SIG-M5 (cell line): Measurements from ENCODE around the gene ANAPC2.

Source experiments
- DNase-seq: peaks from one replicate; lab custom pipeline; 2025; lab: John Stamatoyannopoulos, UW

Gene ANAPC2

DNA sequence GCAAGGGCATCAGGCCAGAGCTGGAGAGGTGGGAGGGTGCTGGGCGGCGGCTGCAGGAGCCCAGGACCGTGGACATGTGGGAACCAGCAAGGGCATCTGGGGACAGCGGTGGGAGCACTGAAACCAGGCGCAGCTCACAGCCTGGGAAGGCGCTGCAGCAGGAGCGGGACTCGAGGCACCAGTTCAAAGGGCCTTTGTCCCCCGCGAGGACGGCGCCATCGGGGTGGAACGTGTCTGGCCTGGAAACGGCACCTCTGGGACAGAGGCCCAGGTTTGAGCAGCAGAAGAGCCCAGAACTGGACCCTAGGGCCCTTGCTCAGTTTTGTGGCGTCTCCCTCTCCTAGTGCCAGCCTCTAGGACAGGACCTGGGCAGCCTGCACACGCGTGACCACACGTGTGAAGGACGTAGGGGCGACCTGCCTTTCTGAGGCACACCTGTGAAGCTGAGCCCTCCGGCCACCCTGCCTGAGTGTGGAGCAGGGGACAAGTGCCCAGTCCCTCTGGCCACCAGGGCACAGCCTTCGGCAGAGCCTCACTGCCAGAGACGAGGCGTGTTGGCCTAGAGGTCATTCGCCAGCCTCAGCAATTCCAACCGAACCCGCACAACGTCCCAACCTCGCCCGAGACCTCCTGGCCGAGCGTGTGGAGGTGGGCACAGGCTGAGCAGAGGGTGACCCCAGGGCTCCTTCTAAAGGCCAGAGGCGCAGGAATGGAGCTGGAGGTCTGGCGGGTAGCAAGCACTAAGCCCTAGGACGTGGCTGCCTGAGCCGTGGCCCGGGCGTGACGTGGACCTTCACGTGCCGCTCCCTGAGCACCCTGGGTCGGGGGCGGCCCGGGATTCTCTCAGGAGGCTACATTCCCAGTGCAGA lies 14.3 kb downstream of the ANAPC2 start:
- no peak for DNase-seq

DNA sequence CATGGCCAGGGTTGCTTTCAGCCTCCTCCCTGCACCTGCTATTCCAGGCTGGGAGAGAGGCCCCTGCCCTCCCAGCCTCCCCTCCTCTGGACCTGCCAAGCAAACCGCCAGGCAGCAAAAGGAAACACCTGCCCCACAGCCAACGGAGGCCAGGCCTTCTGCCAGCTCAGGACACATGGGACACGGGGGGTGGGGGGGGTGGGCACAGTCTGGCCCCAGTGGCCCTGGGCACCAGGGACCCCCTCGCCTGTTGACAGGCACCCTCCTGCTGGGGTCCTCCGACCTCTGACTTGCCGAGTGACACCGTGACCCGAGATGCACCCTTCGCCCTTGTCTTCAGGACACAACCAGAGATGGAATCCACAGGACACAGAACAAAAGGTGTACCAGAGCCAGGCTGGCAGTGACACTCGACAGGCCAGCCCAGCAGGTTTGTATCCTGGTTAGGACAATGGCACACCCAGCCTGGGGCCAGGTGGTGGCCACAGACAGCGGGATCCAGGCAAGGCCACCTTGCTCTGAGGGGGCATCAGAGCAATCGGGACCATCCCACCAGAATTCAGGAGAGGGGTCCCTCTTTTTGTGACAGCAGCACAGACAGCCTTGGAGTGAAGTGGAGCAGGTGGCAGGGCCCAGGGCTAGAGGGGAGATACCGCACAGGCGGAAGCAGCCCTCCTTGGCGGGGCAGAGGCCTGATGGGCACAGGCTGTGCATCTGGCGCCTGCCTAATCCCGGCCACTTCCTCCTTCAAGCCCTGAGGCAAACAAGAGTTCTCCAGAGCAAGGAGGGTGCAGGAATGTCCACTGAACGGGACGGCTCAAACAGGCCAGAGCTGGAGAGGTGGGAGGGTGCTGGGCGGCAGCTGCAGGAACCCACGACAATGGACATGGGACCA lies 15.2 kb downstream of the ANAPC2 start:
- no peak for DNase-seq

DNA sequence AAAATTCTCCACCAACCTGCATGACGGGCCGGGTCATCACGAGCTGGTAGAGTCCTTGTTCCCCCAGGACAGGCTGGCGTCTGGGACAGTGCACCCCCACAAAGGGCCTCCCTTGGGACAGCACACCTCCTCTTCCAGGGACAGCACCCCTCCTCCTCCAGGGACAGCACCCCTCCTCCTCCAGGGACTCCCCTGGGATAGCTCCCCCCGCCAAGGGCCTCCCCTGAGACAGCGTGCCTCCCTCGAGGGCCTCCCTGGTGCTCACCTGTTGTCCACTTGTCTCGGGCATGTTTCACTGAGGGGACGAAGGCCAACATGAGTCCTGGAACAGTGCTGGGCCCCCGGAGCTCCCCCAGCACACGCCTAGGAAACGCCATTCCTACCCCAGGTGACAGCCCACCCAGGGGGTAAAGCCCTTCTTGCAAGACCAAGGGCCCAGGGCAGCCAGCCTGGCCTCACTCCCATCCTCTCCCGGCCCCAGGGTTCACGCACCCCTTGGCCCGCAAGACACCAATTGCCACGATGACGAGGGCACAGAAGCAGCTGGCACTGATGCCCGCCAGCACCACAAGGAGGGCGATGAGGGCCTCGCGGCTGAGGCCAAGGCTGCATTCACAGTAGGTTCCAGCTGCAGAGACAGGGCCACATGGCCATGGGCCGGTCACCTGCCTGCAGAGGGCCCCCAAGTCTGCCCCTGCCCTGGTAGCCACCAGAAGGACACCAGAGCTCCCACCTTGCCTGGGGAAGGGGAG lies 17.0 kb downstream of the ANAPC2 start:
- DNase-seq: no peak

DNA sequence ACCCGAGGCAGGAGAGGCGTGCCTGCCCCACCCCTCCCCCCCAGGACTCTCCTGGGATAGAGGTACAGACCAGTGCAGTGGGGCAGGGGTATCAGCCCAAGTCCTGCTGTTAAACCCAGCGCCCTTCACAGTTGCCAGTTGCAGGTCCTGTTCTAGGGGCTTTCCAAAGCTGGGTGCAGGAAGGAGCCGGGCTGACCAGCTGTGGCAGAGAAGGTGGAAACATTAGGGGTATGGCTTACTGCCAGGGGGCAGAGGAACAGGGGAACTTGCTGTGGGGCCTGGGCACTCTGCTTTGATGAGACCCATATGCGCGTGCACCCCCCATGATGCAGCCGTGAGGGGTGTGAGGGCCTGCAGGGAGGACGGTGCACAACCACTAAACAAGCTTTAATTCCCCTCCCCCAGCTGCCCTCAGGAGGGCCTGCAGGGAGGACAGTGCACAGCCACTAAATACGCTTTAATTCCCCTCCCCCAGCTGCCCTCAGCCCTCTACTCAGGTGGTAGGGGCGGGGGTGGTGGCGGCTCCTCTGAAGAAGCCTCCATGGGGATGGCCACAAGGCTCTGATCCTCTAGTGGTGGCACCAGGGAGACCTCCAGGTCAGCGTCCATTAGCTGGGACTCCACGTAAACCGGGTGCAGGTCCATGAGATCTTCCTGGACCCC lies 17.7 kb downstream of the ANAPC2 start:
- DNase-seq: no peak

DNA sequence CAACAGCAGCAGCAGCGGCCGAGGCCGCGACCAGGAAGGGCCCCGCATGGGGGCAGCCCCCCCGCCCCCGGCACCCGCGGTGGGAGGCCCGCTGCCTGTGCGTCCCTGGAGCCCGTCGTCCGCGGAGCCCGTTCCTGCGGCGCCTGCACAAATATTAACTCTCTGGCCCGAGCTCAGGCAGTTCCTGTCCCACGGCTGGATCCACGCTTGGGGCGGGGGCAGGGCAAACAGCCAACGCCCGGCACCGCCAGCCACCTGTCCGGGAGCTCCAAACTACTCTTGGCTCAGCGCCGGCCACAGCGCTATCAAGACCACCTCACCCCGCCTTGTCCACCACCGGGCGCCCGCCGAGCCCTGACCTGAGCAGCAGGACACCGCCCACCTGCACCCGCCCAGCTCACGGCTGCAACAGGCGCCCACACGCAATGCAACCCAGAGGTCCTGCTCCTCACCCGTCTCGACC lies 18.4 kb downstream of the ANAPC2 start, which contains the start of gene LRRC26:
Gene LRRC26, minus strand, starts transcription at position 156 of the 463 bp plus-strand sequence. Its CDS starts 108 bp downstream, at position 48.
- no peak for DNase-seq

DNA sequence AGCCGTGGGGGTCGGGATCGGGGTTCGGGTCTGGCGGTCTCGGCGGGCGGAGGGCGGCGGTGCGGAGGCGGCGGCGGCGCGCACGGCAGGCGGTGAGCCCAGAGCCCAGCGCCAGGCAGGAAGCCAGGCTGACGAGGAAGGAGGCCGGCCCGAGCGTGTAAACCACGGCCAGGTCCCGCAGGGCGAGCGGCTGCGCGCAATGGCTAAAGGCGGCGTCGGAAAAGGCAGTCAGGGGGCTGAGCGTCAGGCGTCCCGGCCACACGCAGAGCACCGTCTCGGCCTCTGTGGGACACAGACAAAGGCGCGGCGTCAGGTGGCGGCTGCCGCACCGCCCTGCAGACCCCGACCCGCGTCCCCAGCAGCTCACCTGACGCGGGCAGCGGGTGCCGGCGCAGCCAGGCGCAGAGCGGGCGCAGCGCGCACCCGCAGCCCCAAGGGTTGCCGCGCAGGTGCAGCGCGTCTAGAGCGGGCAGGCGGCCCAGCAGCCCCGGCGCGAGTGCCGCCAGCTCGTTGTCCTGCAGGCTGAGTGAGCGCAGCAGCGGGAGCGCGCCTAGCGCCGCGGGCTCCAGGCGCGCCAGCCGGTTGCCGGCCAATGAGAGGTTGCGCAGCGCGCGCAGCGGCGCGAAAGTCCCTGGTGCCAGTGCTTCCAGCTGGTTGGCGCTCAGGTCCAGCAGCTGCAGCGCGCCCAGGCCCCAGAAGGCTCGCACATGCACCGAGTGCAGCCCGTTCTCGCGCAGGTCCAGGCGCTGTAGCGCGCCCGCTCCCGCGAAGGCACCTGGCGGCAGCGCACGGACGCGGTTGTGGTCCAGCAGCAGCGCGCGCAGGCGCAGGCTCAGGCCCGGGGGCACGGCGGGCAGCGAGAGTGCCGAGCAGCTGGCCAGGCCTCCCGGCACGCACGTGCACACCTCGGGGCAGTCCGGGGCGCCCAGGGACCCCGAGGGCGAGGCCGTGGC lies 19.2 kb downstream of the ANAPC2 start:
- no peak for DNase-seq

DNA sequence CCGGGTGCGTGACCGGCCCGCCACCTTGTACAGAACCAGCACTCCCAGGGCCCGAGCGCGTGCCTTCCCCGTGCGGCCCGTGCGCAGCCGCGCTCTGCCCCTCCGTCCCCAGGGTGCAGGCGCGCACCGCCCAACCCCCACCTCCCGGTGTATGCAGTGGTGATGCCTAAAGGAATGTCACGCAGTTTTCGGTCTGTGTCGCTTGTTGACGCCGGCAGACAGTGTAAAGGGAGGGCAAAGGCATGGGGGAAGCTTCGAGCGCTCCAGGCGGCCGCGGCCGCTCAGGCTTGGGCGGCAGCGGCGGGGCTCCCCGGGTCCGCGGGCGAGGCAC lies 19.8 kb downstream of the ANAPC2 start:
- no peak for DNase-seq

DNA sequence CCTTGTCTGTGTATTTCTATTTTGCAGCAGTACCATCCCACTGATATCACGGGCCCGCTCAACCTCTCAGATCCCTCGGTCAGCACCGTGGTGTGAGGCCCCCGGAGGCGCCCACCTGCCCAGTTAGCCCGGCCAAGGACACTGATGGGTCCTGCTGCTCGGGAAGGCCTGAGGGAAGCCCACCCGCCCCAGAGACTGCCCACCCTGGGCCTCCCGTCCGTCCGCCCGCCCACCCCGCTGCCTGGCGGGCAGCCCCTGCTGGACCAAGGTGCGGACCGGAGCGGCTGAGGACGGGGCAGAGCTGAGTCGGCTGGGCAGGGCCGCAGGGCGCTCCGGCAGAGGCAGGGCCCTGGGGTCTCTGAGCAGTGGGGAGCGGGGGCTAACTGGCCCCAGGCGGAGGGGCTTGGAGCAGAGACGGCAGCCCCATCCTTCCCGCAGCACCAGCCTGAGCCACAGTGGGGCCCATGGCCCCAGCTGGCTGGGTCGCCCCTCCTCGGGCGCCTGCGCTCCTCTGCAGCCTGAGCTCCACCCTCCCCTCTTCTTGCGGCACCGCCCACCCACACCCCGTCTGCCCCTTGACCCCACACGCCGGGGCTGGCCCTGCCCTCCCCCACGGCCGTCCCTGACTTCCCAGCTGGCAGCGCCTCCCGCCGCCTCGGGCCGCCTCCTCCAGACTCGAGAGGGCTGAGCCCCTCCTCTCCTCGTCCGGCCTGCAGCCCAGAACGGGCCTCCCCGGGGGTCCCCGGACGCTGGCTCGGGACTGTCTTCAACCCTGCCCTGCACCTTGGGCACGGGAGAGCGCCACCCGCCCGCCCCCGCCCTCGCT lies 20.4 kb downstream of the ANAPC2 start:
- DNase-seq: no peak

DNA sequence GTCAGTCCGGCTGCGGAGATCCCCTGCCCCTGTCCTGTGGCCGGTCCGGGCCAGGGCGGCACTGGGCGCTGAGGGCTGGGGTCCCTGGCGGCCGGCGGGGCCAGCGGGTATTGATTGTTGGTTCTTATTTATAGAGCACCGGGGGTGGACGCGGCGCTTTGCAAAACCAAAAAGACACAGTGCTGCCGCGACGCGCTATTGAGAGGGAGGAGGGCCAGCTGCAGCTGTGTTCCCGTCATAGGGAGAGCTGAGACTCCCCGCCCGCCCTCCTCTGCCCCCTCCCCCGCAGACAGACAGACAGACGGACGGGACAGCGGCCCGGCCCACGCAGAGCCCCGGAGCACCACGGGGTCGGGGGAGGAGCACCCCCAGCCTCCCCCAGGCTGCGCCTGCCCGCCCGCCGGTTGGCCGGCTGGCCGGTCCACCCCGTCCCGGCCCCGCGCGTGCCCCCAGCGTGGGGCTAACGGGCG lies 21.0 kb downstream of the ANAPC2 start:
- no peak for DNase-seq

DNA sequence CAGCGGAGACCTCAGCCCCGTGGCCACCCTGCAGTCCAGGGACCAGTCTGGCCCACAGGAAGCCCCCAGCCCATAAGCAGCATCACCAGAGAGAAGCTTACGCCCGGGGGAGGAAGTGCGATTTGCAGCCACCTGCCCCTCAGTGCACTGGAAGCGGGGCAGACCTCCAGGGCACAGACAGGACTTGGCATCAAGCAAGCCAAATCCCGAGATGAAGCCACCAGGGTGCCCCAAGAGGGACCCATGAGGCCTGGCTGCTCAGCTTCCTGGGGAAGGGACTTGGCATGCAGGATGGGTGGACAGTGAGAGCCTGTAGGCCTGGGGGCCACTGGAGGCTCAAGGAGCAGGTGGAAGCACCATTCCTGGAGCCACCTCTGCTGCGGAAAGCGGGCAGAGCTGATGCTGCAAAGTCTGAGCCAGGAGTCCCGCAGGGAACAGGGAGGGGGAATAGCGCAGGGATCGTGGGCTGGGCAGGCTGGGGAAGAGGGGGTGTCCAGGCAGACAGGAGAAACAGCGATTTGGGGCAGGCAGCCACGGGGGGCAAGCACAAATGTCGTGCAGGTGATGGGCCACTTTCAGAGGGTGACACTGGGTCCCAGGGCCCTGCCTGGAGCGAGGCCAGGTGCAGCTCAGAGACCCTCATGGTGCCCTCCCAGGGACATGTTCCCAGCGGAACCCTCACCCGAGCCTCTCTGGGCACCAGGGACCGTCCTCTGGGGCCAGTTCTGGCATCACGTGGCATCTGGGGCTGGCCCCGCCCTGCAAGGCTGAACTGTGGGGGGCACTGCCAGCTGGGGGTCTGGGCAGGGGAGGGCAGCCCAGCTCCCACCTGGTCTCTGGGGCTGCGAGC lies 21.8 kb downstream of the ANAPC2 start:
- no peak for DNase-seq

DNA sequence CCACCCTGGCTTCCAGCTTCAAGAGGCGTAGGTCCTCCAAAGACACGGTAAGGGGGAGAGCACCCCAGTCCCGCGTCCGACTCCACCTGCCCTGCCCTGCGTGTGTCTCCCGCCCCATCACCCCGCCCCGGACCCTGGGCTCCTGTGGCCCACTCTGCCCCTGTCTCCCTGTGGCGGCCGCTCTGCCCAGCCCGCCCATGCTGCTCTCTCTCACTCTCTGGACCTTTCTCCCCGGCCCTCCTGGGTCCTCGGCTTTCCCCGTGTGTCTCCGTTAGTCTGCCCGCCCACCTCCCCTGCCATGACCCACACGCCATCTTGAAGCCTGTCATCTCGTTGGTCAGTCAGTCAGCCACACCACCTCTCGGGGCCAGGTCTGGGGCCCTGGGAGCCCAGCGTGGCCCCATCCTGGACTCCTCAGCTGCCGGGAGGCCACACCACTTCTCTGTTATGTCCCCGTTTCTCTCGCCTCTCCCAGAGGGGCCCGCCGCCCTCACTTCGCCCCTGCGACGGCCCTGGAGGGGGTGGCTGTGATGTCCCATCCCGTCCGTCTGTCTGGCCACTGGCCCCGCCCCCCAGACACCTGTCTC lies 23.0 kb downstream of the ANAPC2 start:
- DNase-seq: no peak

DNA sequence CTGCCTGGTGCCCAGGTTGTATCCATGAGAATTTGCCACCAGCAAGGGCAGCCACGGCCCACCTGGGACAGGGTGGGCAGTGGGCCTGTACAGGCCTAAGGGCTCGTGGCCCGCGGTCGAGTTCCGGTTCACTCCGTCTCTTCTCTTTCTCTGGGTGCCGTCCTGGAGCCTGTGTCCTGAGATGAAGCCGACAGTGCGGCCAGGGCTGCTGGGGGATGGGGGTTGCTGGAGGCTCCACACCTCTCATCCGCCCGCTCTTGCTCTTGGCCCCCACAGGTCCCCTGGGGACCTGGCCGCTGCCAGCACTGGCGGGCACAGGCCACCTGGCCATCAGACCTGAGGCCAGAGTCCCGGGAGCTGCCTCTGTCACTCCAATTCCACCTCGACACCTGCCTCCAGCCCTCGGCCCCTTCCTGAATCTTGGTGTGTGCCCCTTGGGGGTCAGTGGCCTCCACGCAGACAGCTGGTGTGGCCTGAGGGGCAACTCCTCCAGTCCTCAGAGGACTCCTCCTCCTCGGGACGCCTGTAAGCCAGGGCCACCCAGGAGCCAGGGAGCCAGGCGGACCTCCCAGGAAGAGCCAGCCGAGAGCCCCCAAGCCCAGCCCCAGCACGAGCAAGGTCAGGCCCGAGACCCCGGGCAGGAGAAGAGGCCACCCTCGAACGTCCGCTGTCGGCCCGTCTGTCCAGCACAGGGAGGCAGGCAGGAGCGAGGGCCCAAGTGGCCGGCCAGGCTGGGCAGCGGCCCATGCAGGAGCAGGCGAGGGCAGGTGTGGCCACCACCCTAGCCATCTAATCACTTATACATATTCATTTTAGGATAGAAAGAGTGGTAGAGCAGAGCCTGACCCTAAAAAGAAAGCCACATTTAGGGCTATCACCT lies 23.8 kb downstream of the ANAPC2 start:
- DNase-seq: no peak

DNA sequence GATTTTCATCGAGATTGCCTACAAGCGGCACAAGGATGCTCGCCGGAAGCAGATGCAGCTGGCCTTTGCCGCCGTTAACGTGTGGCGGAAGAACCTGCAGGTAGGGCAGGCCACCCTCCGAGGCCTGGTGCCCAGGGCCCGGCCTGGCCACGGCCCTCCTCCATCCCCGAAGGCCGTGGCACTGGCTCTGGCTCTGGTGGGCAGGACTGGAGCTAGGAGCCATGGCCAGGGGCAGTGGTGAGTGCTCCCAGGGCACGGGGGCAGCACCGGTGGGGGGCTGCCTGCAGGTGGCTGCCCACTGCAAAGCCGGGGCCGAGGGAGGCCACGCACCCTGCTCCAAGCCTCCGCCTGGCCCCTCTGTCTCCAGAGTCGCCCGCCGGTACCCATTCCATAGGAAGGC lies 24.6 kb downstream of the ANAPC2 start:
- DNase-seq: no peak

DNA sequence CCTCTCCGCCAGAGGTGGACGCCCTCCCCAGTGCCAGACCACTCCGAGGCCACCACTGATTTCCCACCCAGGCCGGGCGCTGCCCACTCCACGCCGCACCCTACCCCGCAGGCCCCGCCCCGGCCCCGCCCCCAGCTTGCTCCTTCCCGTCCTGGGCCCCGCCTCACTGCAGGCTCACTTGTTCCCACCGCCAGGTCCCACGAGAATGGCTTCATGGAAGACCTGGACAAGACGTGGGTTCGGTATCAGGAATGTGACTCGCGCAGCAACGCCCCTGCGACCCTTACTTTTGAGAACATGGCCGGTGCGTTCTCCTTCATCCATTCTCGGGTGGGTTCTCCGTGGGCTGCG lies 25.0 kb downstream of the ANAPC2 start:
- DNase-seq: no peak

DNA sequence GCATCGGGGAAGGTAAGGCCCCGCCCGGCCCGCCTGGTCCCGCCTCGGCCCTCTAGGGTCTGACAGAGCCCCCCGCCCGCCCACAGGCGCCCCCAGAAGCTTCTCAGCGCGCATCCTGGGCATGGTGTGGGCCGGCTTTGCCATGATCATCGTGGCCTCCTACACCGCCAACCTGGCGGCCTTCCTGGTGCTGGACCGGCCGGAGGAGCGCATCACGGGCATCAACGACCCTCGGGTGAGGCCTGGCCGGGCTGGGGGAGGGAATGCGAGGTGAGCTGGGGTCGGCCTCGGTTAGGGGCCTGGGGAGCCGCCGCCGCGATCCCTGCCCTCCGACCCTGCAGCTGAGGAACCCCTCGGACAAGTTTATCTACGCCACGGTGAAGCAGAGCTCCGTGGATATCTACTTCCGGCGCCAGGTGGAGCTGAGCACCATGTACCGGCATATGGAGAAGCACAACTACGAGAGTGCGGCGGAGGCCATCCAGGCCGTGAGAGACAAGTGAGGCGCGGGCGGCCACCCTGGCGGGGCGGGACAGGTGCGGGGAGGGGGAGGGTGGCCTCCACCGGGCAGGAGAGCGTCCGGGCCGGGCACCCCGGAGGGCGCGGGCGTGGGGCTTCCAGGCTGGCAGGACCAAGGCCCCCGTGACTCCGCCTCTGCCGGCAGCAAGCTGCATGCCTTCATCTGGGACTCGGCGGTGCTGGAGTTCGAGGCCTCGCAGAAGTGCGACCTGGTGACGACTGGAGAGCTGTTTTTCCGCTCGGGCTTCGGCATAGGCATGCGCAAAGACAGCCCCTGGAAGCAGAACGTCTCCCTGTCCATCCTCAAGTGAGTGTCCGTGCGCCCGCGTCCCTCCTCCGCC lies 25.6 kb downstream of the ANAPC2 start:
- no peak for DNase-seq
